Mucosa of descending colon (tissue), 3 donors: Measurements from ENCODE around the gene KRTAP10-11. TPM values are rescaled to one million over a fixed set of nuclear protein-coding genes. Genes with fewer than 3 reads are reported as not detected.
"Not testable (repeated sequence)": the region's sequence is repeated elsewhere in the genome, so short reads cannot be mapped to it uniquely, and the experiment has no call there.

Source experiments
- ATAC-seq: fragments of 200-7000 bp; cut with Tn5 transposase; one replicate; pipeline ENCODE4 v1.9.1; 2020; ENCODE audit warnings: mild to moderate bottlenecking, moderate library complexity
- DNase-seq, 3 donors: peaks; one replicate each; pipeline ENCODE4 v3.0.0-alpha.2; 2020
- H3K36me3 ChIP-seq: fragments of 200-600 bp; one replicate; pipeline ENCODE4 v1.8.0; 2021; ENCODE audit warnings: low read depth, mild to moderate bottlenecking
- H3K4me1 ChIP-seq: fragments of 200-600 bp; one replicate; pipeline ENCODE4 v1.8.0; 2021; ENCODE audit warnings: low read depth, mild to moderate bottlenecking
- H3K4me3 ChIP-seq: fragments of 200-600 bp; one replicate; pipeline ENCODE4 v1.8.0; 2021; ENCODE audit warnings: mild to moderate bottlenecking
- H3K9me3 ChIP-seq: fragments of 200-600 bp; one replicate; pipeline ENCODE4 v1.8.0; 2021; ENCODE audit warnings: mild to moderate bottlenecking
- intact Hi-C, 2 donors: fragments of 100-400 bp; cut with DNase I in 1 of 2; cut with micrococcal nuclease in 1 of 2; formaldehyde crosslinking; loops; one replicate each; pipeline versions ENCODE4 v1.11.0 to v1.11.1; 2022; cut with DNase I, micrococcal nuclease
- long read RNA-seq, 2 donors: library from polyadenylated mRNA; unstranded; transcript quantifications; one replicate each; pipeline ENCODE4 v2.0.0, GENCODE V29; 2019 to 2021
- total RNA-seq, 3 donors: library from RNA; stranded (reverse); fragmentation: NEBNext Ultra II Directional in 2 of 3; extraction: Animal tissue kit (Norgen Biotek cat#: 25700) in 2 of 3; gene quantifications; one replicate each; pipeline versions ENCODE4 v1.2.1 to v1.2.4, GENCODE V29; 2021 to 2023
- TF ChIP-seq, protein P1 (sequence below): fragments of 200-600 bp; IDR thresholded peaks from one replicate; pipeline ENCODE4 v1.8.0; 2022; ENCODE audit warnings: antibody characterized with exemption, mild to moderate bottlenecking
- donor health status: DM: no; HTN: no; CAD: no; lungs with moderate emphysema.
- donor health status: DM: no; HTN: no; CAD: no.
- donor health status: DM: no; HTN: yes; CAD: no.

The KRTAP10-11 gene, protein sequence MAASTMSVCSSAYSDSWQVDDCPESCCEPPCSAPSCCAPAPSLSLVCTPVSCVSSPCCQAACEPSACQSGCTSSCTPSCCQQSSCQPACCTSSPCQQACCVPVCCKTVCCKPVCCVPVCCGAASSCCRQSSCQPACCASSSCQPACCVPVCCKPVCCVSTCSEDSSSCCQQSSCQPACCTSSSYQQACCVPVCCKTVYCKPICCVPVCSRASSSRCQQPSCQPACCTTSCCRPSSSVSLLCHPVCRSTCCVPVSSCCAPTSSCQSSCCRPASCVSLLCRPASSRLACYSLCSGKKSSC
- not detected for total RNA-seq
- long read RNA-seq, donor 1: 0 reads
- long read RNA-seq, donor 2: 0 reads

DNA sequence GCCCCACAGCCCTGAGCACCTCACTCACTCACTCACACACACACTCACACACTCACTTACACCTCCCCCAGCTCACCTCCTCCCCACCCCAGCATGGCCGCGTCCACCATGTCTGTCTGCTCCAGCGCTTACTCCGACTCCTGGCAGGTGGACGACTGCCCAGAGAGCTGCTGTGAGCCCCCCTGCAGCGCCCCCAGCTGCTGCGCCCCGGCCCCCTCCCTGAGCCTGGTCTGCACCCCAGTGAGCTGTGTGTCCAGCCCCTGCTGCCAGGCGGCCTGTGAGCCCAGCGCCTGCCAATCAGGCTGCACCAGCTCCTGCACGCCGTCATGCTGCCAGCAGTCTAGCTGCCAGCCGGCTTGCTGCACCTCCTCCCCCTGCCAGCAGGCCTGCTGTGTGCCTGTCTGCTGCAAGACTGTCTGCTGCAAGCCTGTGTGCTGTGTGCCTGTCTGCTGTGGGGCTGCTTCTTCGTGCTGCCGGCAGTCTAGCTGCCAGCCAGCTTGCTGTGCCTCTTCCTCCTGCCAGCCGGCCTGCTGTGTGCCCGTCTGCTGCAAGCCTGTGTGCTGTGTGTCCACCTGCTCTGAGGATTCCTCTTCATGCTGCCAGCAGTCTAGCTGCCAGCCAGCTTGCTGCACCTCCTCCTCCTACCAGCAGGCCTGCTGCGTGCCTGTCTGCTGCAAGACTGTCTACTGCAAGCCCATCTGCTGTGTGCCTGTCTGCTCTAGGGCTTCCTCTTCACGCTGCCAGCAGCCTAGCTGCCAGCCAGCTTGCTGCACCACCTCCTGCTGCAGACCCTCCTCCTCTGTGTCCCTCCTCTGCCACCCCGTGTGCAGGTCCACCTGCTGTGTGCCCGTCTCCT is at the start of gene KRTAP10-11:
Gene KRTAP10-11, plus strand, starts transcription at position 49 of the 856 bp plus-strand sequence. Its CDS starts 45 bp downstream, at position 94.
- H3K9me3 ChIP-seq, H3K4me3 ChIP-seq, H3K36me3 ChIP-seq, intact Hi-C loops, H3K4me1 ChIP-seq, ATAC-seq, DNase-seq: not testable (repeated sequence)

DNA sequence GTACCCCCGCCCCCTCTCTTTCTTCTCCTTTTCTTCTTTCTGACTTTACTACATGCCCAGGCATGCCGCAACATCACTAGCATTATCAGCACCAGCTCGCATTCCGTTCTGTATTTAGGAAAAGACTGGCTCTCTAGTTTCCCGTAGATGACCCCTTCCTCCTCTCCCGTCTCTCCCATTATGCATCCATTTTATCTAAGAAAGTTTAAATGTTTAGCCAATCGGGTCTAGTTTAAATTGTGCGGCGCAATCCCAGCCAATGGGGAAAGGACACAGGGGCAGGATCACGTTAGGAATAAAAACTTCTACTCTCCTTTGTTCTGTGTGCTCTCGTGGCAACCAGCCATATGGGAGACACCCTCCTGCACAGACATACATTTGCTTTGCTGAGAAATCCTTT is 48.2 kb upstream of the KRTAP10-11 start:
- TF ChIP-seq, protein P1, sequence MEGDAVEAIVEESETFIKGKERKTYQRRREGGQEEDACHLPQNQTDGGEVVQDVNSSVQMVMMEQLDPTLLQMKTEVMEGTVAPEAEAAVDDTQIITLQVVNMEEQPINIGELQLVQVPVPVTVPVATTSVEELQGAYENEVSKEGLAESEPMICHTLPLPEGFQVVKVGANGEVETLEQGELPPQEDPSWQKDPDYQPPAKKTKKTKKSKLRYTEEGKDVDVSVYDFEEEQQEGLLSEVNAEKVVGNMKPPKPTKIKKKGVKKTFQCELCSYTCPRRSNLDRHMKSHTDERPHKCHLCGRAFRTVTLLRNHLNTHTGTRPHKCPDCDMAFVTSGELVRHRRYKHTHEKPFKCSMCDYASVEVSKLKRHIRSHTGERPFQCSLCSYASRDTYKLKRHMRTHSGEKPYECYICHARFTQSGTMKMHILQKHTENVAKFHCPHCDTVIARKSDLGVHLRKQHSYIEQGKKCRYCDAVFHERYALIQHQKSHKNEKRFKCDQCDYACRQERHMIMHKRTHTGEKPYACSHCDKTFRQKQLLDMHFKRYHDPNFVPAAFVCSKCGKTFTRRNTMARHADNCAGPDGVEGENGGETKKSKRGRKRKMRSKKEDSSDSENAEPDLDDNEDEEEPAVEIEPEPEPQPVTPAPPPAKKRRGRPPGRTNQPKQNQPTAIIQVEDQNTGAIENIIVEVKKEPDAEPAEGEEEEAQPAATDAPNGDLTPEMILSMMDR: no peak
- DNase-seq (no peak), ATAC-seq (no peak)
- no peaks in the 10 kb centered on the region for H3K4me1 ChIP-seq
- H3K36me3 ChIP-seq: no peaks in the 10 kb centered on the region
- H3K9me3 ChIP-seq: no peaks in the 10 kb centered on the region
- intact Hi-C loops: no loop called here
- H3K4me3 ChIP-seq: no peak overlapping the region

DNA sequence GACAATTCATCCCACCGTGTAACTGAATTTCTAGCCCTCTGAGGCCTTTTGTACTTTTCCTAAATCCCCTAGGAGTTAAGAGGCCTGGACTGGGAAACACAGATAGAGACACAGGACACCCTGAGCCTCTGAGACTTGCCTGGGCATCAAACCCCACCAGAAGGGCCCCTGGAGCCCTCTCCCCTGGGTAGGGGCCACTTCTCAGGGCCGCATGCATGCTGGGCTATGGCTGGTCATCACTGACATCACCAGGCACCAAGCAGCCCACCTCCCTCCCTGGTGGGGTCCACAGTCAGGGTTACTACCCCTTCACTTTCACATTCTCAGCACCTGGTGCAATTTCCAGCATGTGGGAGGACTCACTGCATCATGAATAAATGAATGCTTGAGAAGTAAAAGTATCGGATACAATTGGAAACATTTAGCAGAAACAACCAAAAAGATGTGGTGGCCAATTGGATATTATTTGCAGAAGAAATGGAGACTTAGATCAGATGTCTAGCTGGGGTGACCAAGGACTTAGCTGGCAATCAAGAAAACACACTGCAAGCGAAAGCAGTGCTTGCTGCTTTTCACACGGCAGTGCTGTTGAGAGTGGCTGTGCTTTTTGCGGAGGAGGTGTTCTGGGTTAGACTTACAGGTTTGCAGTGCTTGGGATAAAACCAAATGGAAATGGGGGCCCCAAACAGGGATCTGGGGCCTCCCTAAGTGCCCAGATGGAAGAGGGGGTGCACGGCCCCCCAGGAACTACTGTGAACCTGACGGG is 46.8 kb upstream of the KRTAP10-11 start:
- no peak for ATAC-seq
- no peak overlapping the region for H3K4me3 ChIP-seq

DNA sequence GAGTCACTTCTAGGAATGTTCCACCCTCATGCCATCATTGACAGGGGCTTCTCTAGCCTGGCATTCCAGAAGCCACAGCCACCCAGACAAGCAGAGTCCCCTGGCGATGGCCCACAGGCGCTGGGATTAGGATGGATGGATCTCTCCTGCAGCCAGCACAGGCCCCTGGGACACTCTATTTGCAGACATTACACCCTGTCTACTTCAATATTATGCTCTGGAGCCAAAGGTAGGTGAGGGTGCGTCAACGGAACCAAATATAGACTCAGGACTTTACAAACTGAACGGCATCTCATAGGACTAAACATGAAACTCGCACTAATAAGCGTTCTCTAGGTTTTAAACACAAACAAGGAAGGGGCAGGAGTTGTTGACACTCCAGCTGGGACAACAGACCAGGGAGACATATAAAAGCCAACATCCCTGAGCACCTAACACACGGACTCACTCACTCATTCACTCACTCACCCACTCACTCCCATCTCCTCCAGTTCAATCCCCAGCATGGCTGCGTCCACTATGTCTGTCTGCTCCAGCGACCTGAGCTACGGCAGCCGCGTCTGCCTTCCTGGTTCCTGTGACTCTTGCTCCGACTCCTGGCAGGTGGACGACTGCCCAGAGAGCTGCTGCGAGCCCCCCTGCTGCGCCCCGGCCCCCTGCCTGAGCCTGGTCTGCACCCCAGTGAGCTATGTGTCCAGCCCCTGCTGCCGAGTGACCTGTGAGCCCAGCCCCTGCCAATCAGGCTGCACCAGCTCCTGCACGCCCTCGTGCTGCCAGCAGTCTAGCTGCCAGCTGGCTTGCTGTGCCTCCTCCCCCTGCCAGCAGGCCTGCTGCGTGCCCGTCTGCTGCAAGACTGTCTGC is 45.9 kb upstream of the KRTAP10-11 start, which contains the start of gene KRTAP10-7:
Gene KRTAP10-7, plus strand, starts transcription at position 480 of the 861 bp plus-strand sequence. Its CDS starts 25 bp downstream, at position 505.
- ATAC-seq, H3K4me1 ChIP-seq, DNase-seq, H3K36me3 ChIP-seq, intact Hi-C loops, H3K9me3 ChIP-seq, H3K4me3 ChIP-seq: not testable (repeated sequence)

More for the DNA sequence above, 46.8 kb upstream of the KRTAP10-11 start:
- intact Hi-C loops: no loop called here
- H3K4me1 ChIP-seq: no peaks in the 10 kb centered on the region
- TF ChIP-seq, protein P1: no peak
- no peaks in the 10 kb centered on the region for H3K36me3 ChIP-seq
- H3K9me3 ChIP-seq: no peaks in the 10 kb centered on the region
- no peak for DNase-seq

DNA sequence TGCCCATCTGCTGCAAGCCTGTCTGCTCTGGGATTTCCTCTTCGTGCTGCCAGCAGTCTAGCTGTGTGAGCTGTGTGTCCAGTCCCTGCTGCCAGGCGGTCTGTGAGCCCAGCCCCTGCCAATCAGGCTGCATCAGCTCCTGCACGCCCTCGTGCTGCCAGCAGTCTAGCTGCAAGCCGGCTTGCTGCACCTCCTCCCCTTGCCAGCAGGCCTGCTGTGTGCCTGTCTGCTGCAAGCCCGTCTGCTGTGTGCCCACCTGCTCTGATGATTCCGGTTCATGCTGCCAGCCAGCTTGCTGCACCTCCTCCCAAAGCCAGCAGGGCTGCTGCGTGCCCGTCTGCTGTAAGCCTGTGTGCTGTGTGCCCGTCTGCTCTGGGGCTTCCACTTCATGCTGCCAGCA is 45.1 kb upstream of the KRTAP10-11 start:
- H3K9me3 ChIP-seq, intact Hi-C loops, H3K36me3 ChIP-seq, H3K4me3 ChIP-seq, DNase-seq, H3K4me1 ChIP-seq: not testable (repeated sequence)
- peak; percentile 29 for ATAC-seq

DNA sequence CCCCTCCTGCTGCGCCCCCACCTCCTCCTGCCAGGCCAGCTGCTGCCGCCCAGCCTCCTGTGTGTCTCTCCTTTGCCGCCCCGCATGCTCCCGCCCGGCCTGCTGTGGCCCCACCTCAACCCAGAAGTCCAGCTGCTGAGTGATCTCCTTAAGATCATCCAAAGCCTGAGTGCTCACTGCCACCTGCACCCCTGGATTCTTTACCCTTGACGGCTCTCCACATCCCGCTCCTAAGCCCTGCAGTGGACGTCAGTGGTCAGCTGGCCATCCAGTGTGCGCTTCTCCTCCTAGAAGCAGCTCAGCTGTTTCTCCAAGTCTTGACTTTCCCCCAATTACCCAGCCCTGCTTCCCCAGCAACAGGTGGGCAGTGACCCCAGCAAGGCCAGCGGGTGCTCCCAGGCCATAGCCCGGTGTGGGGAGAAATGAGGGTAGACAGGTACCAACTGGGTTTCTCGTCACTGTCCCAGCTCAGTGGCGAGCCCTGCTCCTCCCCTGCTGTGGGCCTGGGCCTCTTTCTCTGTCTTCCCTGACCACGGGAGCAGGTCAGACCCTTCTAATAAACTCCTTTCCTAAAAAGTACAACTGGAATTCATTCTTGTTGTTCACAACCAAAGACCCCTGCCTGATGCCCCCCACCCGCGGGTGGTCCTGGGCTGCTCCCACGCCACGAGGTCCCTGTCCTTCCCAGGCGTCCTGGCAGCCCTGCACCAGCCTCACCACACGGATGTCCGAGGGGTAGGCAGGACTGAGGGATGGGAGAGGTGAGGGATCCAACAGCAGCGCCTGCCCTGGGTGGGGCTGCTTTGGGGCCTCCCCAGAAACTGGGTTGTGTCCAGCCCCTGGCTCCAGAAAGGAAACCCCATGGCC is 44.4 kb upstream of the KRTAP10-11 start:
- Histone ChIP-seq H3K4me3 (no peak overlapping the region), H3K4me1 (no peaks in the 10 kb centered on the region), H3K36me3 (no peaks in the 10 kb centered on the region), H3K9me3 (no peaks in the 10 kb centered on the region)
- intact Hi-C loops: no loop called here
- ATAC-seq (no peak), DNase-seq (no peak)
- TF ChIP-seq, protein P1: no peak
